Panc1 (cell line): ENCODE results near the gene ORC5. TPM values are rescaled to one million over a fixed set of nuclear protein-coding genes. Genes with fewer than 3 reads are reported as not detected.
"Not testable (repeated sequence)": the region's sequence is repeated elsewhere in the genome, so short reads cannot be mapped to it uniquely, and the experiment has no call there.

Source experiments
- ATAC-seq: fragments of 200-7000 bp; cut with Tn5 transposase; 2 replicates; pipeline ENCODE4 v1.9.1; 2020; ENCODE audit warnings: mild to moderate bottlenecking, moderate library complexity
- BruUV-seq: library from RNA; stranded (reverse); fragments of 400-500 nt; replicated peaks from 2 replicates; lab custom pipeline; 2021; lab: Mats Ljungman, UMichigan
- CTCF ChIA-PET: fragments of 300-600 bp; sonication (Branson Sonifier 250); formaldehyde crosslinking; loops from one replicate; lab custom pipeline; 2022; ENCODE audit warnings: antibody characterized with exemption; lab: Charles Lee
- POLR2A ChIA-PET: fragments of 300-600 bp; sonication (Branson Sonifier 250); formaldehyde crosslinking; loops from one replicate; lab custom pipeline; 2022; ENCODE audit warnings: antibody characterized with exemption; lab: Charles Lee
- DNase-seq: peaks from one replicate; pipeline ENCODE4 v3.0.0-alpha.2; 2010; ENCODE audit warnings: low read depth, low spot score
- H3K27ac ChIP-seq: 2 replicates; pipeline ENCODE4 v1.5.1; 2011; ENCODE audit warnings: mild to moderate bottlenecking, low read length, inconsistent platforms
- H3K27me3 ChIP-seq: fragments of 200-500 bp; sonication (Bioruptor generic); 2 replicates; pipeline ENCODE4 v1.6.0; 2014; ENCODE audit warnings: low read length, inconsistent platforms; ENCODE audit not compliant: control insufficient read depth, insufficient read depth
- H3K36me3 ChIP-seq: fragments of 200-500 bp; sonication (Bioruptor generic); 2 replicates; pipeline ENCODE4 v1.5.1; 2014; ENCODE audit warnings: inconsistent platforms, mild to moderate bottlenecking, low read length, moderate library complexity; ENCODE audit not compliant: control insufficient read depth, insufficient read depth
- H3K4me1 ChIP-seq: 2 replicates; pipeline ENCODE4 v1.5.1; 2011; ENCODE audit warnings: inconsistent platforms, mild to moderate bottlenecking, low read length, moderate library complexity; ENCODE audit not compliant: control insufficient read depth, insufficient read depth
- H3K4me3 ChIP-seq, 2 experiments: 2 replicates each; pipeline ENCODE4 v1.5.1; 2011 to 2012; ENCODE audit warnings: low read depth in 2 of 2, low read length in 2 of 2, mild to moderate bottlenecking in 2 of 2, inconsistent platforms in 1 of 2, moderate library complexity in 1 of 2
- H3K9me3 ChIP-seq: fragments of 200-500 bp; sonication (Bioruptor generic); 2 replicates; pipeline ENCODE4 v1.5.1; 2014; ENCODE audit warnings: low read depth, mild to moderate bottlenecking, inconsistent platforms, low read length, moderate library complexity; ENCODE audit not compliant: control insufficient read depth, insufficient read depth
- CTCF ChIP-seq: fragments of 450-650 bp; IDR thresholded peaks from 2 replicates; pipeline ENCODE4 v1.5.1; 2017; ENCODE audit warnings: mild to moderate bottlenecking
- POLR2AphosphoS5 ChIP-seq: IDR thresholded peaks from 2 replicates; pipeline ENCODE4 v1.6.1; 2012; ENCODE audit warnings: mild to moderate bottlenecking, low read depth, low read length, moderate library complexity
- REST ChIP-seq, 2 experiments: IDR thresholded peaks; 2 replicates each; pipeline ENCODE4 v1.6.1; 2011 to 2012; ENCODE audit warnings: low read depth in 2 of 2, control low read depth in 1 of 2, low read length in 1 of 2, mild to moderate bottlenecking in 1 of 2, moderate library complexity in 1 of 2; ENCODE audit not compliant: insufficient read depth in 1 of 2
- SIN3A ChIP-seq: IDR thresholded peaks from 2 replicates; pipeline ENCODE4 v1.6.1; 2012; ENCODE audit warnings: low read depth, mild to moderate bottlenecking, low read length, moderate library complexity, borderline replicate concordance; ENCODE audit not compliant: insufficient read depth
- TCF7L2 ChIP-seq: IDR thresholded peaks from 2 replicates; pipeline ENCODE4 v1.6.1; 2011; ENCODE audit warnings: mild to moderate bottlenecking, low read depth, low read length, inconsistent platforms
- in situ Hi-C: cut with HindIII; loops from 2 replicates; pipeline ENCODE4 v1.10.0; 2016; ENCODE audit warnings: low sequenced_read_pairs, low pct_unique_long_range_greater_than_20kb
- intact Hi-C: fragments of 100-400 bp; cut with micrococcal nuclease; formaldehyde crosslinking; loops from one replicate; pipeline ENCODE4 v1.10.0; 2022; ENCODE audit not compliant: unreplicated experiment
- total RNA-seq: library from RNA; stranded (reverse); gene quantifications from one replicate; pipeline ENCODE4 v1.2.1, GENCODE V29; 2021; ENCODE audit not compliant: unreplicated experiment

The ORC5 gene
- total RNA-seq, 1 experiment from 2014 or later: 24.6 TPM

- DNase-seq (no peak), ATAC-seq (no peak)
- Histone ChIP-seq H3K4me3 (no peak overlapping the region), H3K36me3 (no peaks in the 10 kb centered on the region), H3K4me1 (no peaks in the 10 kb centered on the region), H3K27me3 (peaks cover 10% of the 10 kb centered on the region; the same call in 1 of the 2 replicates), H3K27ac (no peak overlapping the region), H3K9me3 (no peaks in the 10 kb centered on the region)
- ChIA-PET POLR2A (no interaction called here), CTCF (no interaction called here)
- no peak for TF ChIP-seq POLR2AphosphoS5
- no peak for TF ChIP-seq REST (IDR thresholded peaks at IDR 0.05; ENCODE audit: insufficient read depth in 1 of 2, low read depth in 2 of 2, low read length in 1 of 2)
- no peak for TF ChIP-seq CTCF
- no peak for TF ChIP-seq TCF7L2
- TF ChIP-seq SIN3A: no peak
- in situ Hi-C loops (no loop called here), intact Hi-C loops (no loop called here)
- no TSS peak for BruUV-seq
These were observed 32.6 kb upstream of the ORC5 start for GRCh38 chr7:104240401-104240800.

- H3K9me3 ChIP-seq, H3K4me1 ChIP-seq, H3K27me3 ChIP-seq, CTCF ChIA-PET, H3K27ac ChIP-seq, BruUV-seq, ATAC-seq, H3K36me3 ChIP-seq, in situ Hi-C loops, DNase-seq, POLR2A ChIA-PET, H3K4me3 ChIP-seq: not testable (repeated sequence)
- intact Hi-C loops: loop anchor here (5.0 kb wide), 2 partner anchors 612 to 682 kb away; no protein-coding TSS in a partner anchor
These were observed 27.2 kb upstream of the ORC5 start for GRCh38 chr7:104234990-104235389.
